GM21723 (cell line): ENCODE measurements around the gene MPDU1.
"Not testable (repeated sequence)": the region's sequence is repeated elsewhere in the genome, so short reads cannot be mapped to it uniquely, and the experiment has no call there.

ENCODE experiments used
- ATAC-seq: cut with Tn5 transposase; IDR thresholded peaks from one replicate; pipeline ENCODE4 v1.9.1; 2021; ENCODE audit warnings: mild to moderate bottlenecking, moderate library complexity; ENCODE audit not compliant: unreplicated experiment

MPDU1 gene

GRCh38 chr17:7614425-7615264 is 31.0 kb downstream of the MPDU1 start, which contains the start of gene FXR2:
Gene FXR2, minus strand, starts transcription at chr17:7614897. Its CDS starts 365 bp downstream, at chr17:7614532.
- ATAC-seq, result peak; percentile 81

- ATAC-seq, result no peak
Observed at GRCh38 chr17:7615265-7615747, 31.7 kb downstream of the MPDU1 start.

- ATAC-seq, result no peak
Observed at GRCh38 chr17:7618608-7619007, 35.0 kb downstream of the MPDU1 start.

- ATAC-seq, result no peak
Observed at GRCh38 chr17:7620835-7621234, 37.2 kb downstream of the MPDU1 start.

- no peak for ATAC-seq
Observed at GRCh38 chr17:7623661-7624060, 40.0 kb downstream of the MPDU1 start.

GRCh38 chr17:7625749-7626148 is 42.1 kb downstream of the MPDU1 start:
- ATAC-seq, result not testable (repeated sequence)

GRCh38 chr17:7626307-7626706 is 42.7 kb downstream of the MPDU1 start:
- no peak for ATAC-seq

- no peak for ATAC-seq
Observed at GRCh38 chr17:7626956-7627249, 43.3 kb downstream of the MPDU1 start.

GRCh38 chr17:7627250-7628121 is 43.8 kb downstream of the MPDU1 start, which contains the start of gene SAT2:
Gene SAT2, minus strand, starts transcription at chr17:7627821. Its CDS starts 186 bp downstream, at chr17:7627635.
- peak; percentile 77 for ATAC-seq

- ATAC-seq, result no peak
Observed at GRCh38 chr17:7629939-7630571, 46.4 kb downstream of the MPDU1 start, which contains the start of gene SHBG. Gene SHBG, plus strand, starts transcription at chr17:7630135. Its CDS starts 38 bp downstream, at chr17:7630173.

GRCh38 chr17:7631398-7632380 is 48.0 kb downstream of the MPDU1 start:
- ATAC-seq, result no peak

GRCh38 chr17:7632492-7632894 is 48.8 kb downstream of the MPDU1 start:
- ATAC-seq, result no peak

- no peak for ATAC-seq
Observed at GRCh38 chr17:7633093-7633492, 49.4 kb downstream of the MPDU1 start.

GRCh38 chr17:7634384-7634783 is 50.7 kb downstream of the MPDU1 start:
- ATAC-seq, result no peak

- no peak for ATAC-seq
Observed at GRCh38 chr17:7636163-7636562, 52.5 kb downstream of the MPDU1 start.
